ENCODE measurements around the gene CALN1.
"Not testable (repeated sequence)": the region's sequence is repeated elsewhere in the genome, so short reads cannot be mapped to it uniquely, and the experiment has no call there.

CALN1 gene

DNA sequence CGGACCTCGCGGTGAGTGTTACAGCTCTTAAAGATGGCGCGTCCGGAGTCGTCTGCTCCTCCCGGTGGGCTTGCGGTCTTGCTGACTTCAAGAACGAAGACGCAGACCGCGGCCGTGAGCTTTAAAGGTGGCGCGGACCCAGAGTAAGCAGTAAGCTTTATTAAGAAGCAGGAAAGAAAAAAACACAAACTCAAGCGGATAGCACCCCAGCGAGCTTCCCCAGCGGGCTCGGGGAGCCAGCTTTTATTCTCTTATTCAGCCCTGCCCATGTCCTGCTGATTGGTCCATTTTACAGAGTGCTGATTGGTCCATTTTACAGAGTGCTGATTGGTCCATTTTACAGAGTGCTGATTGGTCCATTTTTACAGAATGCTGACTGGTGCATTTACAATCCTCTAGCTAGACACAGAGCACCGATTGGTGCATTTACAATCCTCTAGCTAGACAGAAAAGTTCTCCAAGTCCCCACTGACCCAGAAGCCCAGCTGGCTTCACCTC lies at the start of gene CALN1:
TSS of gene CALN1 (minus strand) at position 218 of the 498 bp plus-strand sequence.
- not testable (repeated sequence) for DNase-seq

DNA sequence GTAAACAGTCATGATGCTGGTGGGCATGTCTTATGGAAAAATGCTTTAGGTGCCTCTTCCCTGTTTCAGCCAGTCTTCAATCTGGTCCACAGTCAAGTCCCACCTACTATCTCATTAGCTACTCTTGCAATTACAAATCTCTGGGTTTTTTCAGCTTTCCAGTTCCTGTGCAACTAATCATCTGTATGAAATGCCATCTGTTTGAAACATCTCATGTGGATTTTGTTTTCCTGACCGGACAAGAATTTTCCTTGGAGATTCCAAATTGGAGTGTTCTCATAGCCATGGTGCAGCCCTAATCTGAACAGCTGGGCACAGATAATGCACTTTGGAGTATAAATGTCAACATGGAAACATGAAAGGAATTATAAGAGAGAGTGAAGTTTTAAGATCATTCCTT lies 41.3 kb upstream of the CALN1 start:
- DNase-seq = no peak

DNA sequence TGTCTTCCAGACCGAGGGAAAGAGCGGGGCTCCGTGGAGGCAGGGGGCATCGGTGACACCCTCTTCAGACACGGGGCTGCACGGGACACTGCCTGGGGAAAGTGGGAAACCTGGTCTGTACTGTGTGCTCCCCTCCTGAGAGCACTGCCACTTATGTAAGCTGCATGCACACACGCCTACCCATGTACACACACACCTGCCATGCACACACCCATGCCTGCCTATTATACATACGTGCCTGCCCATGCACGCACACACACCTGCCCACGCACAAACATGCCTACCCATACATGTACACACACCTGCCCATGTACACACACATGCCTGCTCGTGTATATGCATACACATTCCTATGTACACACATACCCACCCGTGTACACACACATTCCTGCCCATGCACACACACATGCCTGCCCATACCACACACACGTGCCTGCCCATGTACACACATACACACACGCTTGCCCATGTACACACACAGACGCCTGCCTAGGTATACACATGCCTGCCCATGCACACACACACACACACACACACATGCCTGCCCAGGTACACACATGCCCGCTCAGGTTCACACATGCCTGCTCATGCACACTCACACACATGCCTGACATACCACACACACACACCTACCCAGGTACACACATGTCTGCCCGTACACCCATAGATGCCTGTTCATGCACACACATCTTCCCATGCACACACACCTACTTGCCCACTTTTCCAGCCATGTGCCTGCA lies 35.5 kb upstream of the CALN1 start:
- no peak for DNase-seq

DNA sequence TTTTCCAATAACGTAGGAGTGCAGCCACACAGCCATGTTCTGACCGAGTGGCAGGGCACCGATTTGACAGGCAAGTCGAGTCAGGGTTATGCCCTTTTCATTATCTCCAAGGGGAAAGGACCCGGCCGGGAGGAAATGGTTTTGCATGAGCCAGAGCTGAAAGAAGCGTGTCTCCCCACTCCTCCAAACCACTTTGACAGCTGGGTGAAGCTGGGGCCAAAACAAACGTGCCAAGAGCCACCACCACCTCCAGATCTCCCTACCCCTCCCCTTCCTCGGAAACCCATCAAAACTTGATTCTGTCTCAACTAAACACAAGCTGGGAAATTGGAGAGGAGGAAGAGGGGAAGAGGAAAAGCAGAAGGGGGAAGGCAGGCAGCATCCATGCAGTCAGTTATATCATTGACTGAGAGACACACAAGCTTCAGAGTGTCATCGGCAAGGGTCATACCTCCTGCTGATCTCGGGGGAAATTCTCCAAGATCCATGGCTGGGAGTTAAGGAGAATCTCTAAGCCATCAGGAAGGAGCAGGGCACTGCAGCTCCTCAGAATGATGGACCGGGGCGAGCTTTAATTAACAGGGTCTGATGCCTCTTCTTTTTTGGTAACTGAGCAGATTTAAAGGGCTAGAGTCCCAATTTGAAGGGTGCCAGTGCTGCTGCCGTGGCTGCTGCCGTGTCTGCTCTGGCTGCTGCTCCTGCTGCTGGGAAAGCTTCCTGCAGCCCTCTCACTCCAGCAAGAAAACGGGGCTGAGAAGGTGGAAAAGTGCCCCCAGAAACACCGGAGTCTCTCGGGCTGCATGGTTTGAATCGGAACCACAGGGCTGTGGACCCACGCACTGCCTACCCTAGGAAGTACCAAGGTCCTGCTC lies 34.7 kb upstream of the CALN1 start:
- no peak for DNase-seq

DNA sequence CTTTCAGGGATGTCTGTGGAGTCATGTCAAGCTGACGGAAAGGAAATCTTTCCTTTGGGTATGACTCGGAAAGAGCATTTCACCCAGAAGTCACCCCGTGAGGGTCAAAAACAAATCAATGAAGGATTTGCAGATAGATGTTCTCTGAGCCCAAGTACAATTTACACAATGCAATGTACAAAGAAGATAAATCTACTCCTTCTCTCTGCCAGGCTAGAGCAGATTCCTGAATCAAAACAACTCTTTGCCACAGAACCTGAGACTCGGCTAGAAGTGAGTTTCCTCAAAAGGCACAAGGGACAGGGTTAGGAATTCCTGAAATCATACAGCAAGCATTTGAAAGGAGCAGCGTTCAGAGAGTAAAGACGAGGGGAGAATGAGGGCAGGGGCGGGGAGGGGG lies 34.0 kb upstream of the CALN1 start:
- no peak for DNase-seq

DNA sequence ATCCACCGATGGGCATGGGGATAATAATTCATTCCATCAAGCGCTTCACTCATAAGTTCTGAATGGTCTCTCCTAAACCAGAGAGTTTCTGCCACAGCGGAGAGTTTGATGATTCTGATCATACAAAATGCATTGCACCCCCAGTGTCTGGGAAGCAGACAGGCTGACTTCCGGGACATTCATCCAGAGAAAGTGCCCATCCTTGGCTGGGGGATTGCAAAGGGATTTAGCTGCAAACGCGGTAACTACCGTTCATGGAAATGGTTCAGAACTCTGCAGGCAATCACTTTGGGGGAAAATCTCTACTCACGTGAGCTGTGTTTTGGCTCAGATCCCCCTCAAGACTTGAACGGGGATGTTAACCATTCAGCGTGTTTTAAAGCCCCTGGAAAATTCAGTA lies 33.4 kb upstream of the CALN1 start:
- DNase-seq = no peak

DNA sequence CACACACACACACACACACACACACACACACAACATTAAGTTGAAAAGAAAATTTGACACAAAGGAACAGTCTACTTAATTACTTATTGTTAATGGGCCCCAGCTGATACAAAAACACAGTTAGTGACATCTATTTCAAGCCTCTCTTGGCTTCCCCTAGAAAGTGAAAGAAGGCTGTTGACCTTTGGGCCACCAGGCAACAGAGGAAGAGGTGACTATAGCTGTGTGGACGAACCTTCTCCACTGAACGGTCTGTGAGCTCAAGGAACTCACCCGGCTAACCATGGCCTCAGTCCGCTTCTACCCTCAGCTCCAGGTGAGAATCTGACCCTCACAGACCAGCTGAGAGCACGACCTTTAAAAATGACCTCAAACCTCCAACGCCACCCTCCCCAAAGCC lies 32.9 kb upstream of the CALN1 start:
- DNase-seq = no peak

DNA sequence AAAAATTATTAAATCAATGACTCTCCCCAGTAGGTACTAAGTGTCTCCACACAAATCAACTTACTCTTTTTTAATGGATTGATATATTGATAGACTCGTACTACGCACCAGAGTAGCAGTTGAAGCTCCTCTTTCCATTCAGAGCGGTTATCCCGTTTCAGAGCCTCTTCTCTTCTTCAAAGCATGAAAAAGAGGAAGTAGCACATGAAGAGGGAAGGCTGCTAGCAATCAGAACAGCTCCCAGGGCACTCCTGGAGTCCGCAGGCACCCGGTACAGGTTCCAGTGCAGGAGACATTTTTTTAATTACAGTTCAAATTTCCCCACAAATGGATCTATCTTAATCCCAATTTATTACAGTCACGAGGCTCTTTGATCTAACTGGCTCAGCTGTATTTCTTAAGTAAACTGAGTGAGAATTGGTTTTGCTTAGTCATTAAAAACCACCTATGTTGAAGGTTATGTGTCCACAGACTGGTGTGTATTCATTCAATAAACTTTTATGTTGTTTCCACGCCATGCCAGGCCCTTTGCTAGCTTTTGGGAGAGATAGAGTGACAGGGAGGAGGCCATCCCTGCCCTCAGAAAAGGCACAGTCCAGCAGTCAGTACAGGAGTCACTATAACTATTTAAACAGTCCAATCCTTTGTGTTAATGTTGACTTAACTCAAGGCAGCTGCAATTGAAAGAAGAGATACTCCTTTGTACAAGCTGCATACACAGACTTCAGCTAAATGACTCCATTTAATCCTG lies 32.1 kb upstream of the CALN1 start:
- DNase-seq = no peak

DNA sequence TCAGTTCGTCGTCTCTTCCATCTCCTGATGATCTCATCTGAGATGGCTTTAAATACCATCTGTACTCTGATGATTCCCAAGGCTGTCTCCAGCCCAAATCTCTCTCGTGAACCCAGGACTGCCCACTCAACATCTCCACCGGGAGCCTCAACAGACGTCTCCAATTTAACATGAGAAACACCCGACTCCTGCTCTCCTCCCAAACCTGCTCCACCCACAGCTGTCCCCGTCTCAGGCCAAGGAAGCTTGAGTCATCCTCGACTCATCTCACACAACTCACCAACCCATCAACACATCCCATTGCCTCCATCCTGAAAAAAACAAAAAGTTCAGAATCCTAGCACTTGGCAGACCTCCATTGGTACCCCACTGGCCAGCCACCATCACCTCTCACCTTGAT lies 29.7 kb upstream of the CALN1 start:
- no peak for DNase-seq

DNA sequence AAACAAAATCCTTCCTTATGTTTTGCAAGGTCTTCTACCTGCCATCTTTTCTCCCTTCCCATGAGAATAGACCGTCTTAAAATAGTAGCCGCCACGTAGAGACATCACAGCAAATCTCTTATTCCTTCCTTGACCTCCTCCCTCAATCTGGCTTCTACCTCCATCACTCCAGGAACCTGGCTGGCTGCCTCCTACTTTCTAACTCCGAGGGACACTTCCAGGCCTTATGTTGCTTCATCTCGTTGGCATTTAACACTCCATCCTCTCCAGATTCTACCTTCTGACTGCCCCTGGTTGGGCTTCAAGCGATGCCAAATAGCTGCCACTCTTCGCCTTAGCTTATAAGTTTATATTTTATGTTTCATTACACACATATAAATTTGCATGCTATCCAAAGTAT lies 26.4 kb upstream of the CALN1 start:
- no peak for DNase-seq

DNA sequence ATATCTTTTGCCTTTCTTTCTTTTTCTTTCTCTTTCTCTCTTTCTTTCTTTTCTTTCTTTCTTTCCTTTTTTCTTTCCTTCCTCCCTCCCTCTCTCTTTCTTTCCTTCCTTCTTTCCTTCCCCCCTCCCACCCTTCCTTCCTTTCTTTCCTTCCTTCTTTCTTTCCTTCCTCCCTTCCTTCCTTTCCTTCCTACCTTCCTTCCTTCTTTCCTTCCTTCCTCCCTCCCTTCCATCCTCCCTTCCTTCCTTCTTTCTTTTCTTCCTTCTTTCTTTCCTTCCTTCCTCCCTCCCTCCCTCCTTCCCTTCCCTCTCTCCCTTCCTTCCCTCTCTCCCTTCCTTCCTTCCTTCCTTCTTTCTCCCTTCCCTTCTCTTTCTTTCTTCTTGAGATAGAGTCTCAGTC lies 25.5 kb upstream of the CALN1 start:
- no peak for DNase-seq

DNA sequence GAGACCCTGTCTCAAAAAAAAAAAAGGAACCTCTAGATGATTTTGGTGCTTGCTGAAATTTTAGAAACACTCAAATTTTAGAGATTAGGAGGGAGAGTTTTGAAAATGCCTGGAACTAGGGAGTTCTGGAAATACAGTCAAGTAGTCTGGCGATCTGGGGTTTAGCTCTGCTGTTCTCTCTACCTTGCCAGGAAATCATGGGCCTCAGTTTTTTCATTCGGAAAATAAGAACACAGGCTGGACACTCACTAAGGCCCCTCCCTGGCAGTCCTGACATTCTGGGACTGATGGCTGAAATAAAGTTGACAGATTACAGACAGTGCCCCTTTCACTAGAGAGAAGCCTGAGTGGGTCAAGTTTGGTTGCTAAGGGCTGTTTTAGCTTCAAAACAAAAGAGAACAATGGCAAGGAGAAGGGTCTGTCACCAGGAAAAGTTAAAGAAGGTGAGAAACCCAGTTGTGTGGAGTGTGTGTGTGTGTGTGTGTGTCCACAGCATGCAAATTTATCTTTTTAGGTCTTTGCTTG lies 25.0 kb upstream of the CALN1 start:
- no peak for DNase-seq

DNA sequence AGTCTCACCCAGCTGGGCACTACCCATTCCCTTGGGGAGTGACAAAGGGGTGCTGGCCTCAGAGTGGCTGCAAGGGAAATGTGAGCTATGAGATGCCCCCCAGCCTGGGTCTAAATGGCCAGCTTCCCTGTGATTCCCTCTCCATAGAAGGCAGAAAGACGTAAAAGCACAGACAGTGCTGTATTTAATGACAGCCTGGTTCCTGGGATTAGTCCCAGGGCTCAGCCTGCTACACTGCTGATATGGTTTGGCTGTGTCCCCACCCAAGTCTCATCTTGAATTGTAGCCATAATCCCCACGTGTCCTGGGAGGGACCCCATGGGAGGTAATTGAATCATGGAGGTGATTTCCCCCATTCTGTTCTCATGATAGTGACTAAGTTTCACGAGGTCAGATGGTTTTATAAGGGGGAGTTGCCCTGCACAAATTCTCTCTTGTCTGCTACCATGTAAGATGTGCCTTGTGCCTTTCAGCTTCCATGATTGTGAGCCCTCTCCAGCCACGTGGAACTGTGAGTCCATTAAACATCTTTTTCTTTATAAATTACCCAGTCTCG lies 23.9 kb upstream of the CALN1 start:
- no peak for DNase-seq

DNA sequence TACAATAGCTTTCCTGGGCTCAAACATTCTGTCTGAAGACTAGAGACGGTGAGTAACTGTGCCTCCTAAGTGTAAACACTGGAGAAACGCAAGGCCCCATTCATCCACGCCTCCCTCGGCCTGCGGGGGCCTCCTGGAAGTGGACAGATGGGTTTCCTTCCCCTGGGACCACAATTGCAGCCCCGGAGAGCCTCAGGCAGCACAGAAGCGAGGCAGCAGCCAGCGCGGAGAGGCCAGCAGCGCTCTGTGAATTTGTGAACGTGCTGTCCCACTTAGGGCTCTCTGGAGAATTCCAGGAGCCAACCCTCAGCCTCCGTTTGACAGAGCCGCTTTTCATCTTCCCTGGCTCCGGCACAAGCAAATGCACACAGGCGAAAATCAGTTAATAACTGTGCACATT lies 23.2 kb upstream of the CALN1 start:
- DNase-seq = no peak

DNA sequence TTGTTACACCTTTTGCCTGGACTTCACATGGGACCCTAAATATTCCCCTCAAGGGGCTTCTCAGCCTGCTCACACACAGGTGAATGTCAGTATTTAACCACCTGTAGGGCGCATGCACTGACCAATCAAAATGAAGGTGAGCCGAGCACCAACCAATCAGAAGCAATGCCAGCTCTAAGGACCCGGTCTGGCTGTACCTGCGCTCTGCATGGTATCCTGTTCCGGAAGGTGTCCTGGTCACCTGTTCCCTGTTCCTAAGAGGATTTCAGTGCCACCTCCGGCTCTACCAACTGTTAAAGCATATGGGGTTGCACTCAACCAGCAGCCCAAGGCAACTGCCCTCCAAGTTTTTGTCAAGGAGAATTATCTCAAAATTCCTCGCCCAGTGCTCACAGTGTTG lies 18.4 kb upstream of the CALN1 start:
- DNase-seq = no peak

DNA sequence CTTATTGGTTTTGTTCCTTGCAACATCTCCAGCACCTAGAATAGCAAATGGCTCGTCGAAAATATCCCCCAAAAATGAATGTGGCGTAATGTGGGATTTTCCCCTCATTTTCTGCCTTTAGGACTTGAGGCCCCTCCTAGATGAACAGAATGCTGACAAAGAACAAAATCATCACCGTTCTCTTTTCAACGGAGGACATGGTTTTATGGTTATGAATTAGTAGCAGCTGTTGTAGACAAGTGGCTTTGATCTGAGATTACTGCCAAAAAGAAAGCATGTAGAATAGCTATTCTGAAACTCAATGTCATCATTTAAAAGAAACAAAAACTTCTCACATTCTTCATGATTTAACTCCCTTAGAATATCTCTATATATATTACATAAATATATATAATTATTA lies 17.2 kb upstream of the CALN1 start:
- no peak for DNase-seq

DNA sequence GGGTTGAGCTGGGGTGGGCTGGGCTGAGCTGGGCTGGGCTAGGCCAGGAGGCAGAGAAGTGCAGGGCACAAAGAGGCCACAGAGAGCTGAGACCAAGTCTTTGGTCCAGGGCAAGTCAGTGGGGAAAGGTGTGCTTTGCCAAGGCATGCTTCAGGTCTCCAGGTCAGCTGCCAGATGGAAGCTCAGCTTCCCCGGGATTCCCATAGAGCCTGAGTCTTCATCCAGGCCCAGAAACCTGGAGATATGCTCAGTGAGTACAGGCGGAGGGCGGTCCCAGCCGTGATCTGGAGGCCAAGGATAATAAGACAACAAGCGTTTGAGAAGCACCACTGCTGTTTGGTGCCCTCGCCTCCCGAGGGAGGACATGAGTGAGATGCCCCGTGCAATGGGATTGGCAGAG lies 4.7 kb upstream of the CALN1 start:
- no peak for DNase-seq

DNA sequence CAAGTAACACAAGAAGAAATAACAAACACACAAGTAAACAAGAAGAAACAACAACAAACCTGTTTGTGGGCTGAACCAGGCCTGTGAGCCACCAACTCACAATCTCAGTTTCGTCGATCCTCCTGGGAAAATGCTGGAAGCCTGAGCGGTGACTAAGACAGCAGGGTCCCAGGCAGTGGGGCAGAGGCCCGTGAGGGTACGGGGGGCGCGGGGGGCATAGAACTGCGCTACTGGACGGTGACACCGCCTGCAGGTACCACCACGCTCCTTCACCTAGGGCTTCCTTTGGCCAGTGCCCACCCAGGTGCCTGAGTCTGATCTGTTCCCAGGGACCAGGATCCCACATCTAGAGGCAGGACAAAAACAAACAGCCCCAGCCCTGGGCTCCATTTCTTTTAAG lies 3.4 kb upstream of the CALN1 start:
- DNase-seq = no peak

DNA sequence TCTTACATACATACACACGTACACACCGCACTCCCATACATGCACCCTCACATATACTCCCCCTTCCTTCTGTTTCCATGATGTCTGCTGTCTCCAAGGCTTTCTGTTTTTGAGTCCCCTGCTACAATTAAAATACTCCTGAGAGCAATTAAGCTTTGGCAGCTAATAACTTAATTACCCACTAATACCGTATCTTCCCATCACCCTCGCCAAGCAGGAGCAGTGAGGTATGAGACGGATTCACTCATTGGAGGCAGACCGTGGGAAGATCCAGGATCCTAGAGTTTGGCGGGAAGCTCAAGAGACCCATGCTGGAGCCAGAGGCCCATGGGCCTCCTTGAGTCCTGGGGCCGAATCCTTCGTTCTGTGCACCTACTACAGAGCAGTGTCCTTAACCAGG lies 1.7 kb upstream of the CALN1 start:
- DNase-seq = no peak

DNA sequence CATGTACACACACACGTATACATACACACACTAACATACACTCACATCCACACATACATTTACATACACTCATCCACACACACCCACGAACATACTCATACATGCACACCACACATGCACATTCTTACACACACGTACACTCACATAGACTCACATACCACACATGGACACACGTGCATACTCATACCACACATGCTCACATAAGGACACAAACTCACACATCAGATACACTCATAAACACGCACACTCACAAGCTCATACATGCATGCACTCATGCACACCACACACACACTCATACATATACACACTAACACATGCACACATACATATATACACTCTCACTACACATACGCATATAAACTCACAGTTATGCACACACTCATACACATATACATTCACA lies 1.2 kb upstream of the CALN1 start:
- no peak for DNase-seq

DNA sequence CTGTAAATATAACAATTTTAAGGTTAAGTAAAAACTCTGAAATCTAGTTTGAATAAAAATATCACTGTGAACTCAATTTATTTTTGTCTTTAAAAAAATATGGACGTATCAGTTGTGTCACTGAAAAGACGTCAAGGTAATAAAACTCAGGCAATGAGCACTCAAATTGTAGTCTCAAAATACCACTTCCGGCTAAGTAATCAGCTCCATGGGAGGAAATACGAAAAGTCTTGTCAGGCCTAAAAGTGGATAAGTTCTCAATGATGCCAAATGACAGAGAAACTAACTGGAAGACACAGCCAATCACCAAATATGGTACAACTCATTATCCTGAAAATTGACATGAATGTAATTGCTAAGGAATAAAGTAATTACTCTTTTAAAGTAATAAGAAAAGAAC lies 719 bp downstream of the CALN1 start:
- DNase-seq = no peak

DNA sequence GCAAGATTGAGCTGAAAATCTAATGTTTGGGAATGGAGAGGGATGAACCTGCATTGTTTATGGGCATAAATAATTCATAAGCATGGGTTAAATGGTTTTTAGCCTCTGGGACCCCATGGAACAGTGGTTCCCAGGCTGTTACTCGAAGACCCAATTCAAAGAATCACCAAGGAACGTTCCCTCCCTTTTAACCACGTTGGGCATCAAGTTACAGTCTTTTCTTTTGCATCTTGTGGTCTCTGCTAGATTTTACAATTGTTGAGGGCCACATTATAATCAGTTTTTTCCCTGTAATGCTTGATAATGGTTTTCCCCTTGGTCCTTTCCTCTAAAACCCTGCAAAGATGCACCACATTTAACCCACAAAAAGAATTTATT lies 2.5 kb downstream of the CALN1 start:
- no peak for DNase-seq

Data from activated T-cell treated with anti-CD3 and anti-CD28 coated beads, Interleukin-2, amount 50 U/mL, for 1 hour (primary cell).